NCI-H1694 (cell line): Measurements from ENCODE around the gene SPRR1A.

Experiments
- DNase-seq: peaks from one replicate; lab custom pipeline; 2025; lab: John Stamatoyannopoulos, UW

The SPRR1A gene, protein sequence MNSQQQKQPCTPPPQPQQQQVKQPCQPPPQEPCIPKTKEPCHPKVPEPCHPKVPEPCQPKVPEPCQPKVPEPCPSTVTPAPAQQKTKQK

DNA sequence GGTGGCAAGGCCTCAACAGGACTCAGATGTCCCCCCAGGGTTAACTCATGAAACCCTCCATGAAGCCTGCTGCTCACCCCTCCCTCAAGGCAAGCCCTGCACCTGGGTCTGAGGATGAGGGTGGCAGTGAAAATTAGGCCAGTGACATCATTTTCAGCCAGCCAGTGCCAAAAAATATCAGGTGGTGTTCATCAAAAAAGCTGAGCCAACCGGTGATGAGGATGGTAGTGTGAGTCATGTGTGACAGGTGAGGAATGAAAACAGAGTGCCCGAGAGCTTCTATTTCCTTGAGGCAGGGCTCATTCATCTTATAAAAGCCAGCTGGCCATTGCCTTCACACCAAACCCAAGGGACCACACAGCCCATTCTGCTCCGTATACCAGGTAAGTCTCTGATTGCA is at the start of gene SPRR1A:
SPRR1A (plus strand) TSS at position 339 of the 400 bp plus-strand sequence. CDS start 1,150 bp downstream, outside the sequence.
- DNase-seq = no peak

DNA sequence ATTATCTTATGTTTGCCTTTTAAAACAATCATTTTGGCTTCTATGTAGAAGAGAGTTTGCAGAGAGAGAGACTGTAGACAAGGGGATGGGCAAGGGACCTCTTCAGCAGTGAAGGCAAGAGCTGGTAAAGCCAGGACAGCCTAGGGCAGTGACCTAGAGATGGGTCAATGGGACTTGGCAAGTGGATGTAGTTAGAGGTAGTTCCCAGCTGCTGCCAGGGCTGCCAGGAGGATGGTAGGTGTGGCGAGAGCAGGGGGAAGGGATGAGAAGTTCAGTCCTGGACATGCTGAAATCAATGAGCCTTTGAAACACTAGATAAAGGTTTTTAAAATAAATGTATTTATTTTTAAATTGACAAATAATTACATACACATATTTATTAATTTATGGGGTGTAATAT is 43.3 kb upstream of the SPRR1A start:
- DNase-seq = no peak

GRCh38 chr1:152941037-152941711 is 42.7 kb upstream of the SPRR1A start:
- no peak for DNase-seq

- no peak for DNase-seq
Measured at GRCh38 chr1:152942161-152942560, 41.7 kb upstream of the SPRR1A start.

- no peak for DNase-seq
Measured at GRCh38 chr1:152946248-152946647, 37.6 kb upstream of the SPRR1A start.

DNA sequence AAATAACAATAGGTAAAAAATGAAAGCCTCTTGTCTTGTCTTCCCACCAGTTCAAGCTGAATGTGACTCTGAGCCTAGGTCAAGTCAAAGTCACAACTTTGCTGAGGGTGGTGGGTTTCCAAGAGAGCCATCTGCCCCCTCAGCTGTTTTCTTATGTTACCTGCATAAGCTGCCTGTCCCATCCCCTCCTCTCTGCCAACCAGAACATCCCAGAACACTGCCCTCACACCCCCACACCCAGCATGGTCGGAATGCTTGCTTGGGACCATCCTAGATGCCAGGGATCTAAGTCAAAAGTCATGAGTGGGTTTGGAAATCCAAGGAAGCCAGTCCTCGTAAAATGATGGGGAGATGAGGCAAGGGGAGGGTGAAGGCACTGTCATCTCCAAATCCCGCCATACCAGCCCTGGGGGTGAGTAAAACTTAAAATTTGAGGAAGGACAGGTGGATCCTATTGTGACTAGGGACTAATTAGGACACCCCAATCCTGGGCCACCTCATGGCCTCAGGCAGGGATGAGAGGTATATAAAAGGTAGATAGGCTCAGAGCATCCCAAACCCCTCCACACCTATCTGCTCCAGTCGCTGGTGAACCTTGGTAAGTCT is 37.1 kb upstream of the SPRR1A start, which contains the start of gene SPRR5:
SPRR5 (plus strand) TSS at position 556 of the 606 bp plus-strand sequence. CDS start 1,349 bp downstream, outside the sequence.
- no peak for DNase-seq

DNA sequence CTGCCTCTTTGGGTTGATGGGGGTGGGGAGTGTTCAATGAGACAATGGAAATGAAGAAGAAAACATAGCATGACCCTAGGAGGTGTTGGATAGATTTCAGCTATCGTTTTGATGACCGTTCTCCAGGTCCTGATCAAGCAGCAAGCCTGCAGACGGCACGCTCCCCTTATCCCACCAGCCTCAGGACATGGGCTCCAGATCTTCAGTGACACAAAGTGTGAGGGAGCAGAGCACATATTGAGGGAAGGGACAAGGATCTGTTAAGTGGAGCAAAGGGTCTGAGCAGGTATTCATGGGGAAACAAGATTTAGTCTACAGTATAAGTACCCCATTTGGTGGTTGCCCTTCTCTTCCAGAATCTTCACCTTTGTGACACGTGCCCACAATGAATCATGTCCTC is 32.2 kb upstream of the SPRR1A start:
- no peak for DNase-seq

DNA sequence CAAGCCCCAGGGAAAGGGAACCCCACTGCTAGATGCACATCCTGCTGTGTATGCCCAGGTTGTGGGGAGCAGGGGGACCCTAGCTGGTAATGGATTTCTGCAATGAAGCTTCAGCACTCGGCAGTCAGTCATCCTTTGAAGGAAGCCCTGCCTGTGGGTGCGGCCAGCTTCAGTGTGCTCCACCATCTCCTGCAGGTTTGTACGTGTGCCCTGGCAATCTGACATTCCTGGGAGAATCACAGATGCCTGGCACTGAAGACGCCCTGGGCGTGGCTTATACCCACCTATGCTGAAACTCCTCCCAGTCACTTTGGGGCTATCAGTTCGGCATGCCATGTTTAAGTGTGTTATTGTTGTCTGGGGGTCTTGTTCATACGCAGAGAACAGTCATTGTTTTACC is 30.1 kb upstream of the SPRR1A start:
- no peak for DNase-seq

DNA sequence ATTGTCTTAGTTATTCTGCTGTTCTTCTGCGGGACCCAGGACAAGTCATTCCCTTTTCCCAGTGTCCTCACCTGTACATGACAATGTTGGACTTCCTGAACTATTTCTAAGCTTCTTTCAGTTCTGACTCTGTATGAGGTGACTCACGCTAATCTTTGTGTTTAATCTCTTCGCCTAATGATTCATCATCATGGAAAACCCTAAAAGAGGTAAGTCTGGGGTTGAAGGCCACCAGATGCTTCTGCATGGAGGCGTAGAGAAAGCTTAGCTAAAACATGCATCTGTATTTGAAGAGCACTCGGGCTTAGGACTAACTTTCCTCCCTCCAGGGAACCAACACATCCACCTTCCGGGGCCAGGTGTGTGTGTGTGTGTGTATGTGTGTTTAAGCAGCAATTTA is 29.4 kb upstream of the SPRR1A start:
- DNase-seq = no peak

- DNase-seq = no peak
Measured at GRCh38 chr1:152957561-152957960, 26.3 kb upstream of the SPRR1A start.

DNA sequence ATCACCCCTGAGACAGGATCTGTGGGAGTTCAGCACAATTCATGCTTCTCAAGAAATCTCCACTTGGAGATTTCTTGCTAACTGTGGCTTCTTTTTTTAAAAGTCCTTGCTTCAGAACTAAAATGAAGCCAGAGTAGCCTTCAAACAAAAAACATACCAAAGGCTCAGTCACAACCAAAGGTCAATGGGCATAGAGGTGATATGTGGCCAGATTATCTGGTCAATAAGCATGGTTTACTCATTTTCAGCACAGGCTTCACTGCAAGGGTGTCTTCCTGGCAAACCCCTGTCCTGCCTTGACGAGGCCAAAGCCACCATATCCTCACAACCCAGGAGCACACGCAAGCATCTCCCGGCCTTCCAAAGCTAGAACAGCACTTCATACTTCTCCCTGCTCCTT is 24.6 kb upstream of the SPRR1A start:
- DNase-seq = no peak

DNA sequence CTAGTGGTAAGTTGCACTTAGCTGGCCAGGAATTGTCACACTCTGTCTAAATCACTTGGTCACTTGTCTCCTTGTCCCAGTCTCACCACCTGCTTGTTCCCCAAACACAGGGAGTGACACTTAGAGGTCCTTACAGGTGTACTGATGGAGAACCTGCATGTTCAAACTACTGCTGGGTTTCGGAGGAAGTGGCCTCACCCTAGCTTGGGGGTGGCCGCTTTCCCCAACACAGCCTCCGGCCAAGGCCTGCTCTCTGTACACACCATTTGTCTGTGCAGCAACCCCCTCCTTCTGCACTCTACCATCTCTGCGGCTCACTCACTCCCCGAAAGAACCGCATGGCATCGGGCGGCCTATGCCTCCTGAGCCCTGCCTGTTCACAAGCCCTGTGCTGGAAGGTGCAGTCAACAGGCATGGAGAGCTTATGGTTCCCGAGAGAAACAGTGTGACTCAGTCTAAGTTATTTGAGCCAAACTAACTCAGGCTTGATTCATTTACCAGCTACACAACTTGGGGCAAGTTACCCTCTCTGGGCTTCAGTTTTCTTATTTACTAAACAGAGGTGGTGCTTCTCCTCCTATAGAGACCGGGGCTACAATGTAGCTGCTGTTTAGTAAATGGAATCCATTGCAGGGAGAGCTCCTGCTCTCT is 24.0 kb upstream of the SPRR1A start:
- DNase-seq = no peak

DNA sequence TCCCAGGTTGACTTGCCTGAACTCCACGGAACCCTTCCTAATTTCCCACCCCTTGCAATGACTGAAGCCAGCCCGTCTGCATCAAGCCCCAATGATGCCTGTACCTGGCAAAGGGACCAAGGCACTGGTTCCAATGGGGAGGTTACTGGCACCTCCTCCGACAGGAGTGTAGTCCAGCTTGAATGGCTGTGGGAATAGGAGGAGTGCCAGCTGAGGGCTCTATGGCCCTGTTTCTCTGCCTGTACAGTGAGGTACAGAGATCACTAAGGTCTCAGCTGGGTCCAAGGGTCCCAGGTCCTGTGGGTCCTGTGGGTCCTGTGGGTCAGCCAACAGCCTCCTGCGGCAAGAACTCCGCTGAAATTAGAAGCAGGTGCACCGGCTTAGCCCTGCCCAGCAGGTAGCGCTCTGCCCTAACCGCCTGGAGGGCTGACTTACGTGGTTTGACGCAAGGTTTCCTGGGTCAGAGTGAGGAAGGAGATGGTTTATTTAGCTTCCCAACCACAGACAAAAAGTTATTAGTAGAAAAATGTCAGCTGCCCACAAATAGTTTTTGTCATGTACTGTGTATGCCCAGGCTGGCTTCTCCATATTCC is 23.3 kb upstream of the SPRR1A start:
- DNase-seq = no peak

DNA sequence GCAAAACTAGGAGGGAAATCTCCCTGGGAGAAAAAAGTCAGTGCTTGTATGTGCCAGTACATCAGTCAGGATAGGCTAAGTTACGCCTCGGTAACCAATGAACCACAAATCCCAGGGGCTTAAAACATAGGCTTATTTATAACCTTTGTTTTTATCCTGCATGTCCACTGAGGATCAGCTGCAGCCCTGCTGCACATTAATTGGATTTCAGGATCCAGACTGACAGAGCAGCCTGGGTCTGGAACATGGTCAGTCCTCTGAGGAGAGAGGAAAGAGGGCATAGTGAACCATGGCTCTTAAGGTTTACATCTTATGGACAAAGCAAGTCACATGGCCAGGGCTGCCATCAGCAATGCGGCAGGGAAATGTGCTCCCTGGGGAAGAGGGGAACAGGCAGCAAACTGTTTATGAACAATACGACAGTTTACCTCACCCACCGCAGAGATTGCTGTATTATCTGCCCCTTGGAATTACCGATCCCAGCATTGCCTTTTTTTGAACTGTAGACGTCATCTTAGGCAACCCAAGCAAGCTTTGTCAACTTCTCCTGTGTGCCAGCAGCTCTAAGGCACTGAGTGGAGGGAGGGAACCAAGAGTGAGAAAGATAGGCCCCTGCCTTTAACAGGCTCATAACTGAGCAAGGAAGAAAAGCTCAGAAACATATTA is 22.5 kb upstream of the SPRR1A start:
- no peak for DNase-seq

DNA sequence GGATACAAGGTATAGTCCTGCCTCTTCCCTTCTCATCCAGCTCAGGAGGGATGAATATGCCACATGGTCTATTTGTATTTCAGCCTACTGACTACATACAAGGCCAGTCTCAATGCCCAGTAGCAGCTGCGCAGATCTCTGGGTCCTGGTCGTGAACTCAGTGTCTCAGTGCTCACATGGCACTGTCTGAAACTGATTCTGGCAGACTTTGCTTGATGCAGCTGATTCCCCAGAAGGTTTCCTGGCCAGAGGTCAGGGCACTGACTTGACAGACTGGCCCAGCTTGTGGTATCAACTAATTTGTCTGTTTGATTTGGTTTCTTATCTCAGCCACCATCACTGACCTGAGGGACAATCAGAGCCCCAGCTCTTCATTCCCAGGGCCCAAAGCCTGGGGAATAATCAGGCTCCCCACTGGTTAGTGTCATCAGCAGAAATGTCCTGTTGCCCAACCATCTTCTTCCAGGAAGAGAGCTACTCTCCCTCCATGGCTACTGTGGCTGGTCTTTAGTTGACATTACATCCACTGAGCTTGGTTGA is 20.9 kb upstream of the SPRR1A start:
- no peak for DNase-seq

- DNase-seq = no peak
Measured at GRCh38 chr1:152964536-152964935, 19.3 kb upstream of the SPRR1A start.

DNA sequence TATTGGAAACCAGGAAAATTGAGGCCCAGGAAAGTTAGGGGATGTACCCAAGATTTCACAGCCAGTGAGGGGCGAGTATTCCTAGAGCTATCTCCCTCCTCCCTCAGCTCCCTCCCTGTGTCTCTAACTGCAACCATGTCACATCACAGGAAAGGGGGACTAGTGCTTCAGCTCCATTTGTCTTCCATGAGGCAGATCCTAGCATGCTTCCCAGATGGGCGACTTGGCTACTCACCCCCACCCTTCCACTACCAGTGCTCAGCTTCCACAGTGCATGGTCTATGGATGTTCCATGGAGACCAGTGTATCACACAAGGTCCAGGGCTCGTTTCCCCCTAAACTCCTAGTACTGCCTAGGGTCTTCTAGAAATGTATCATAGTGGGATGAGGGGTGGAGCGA is 18.0 kb upstream of the SPRR1A start:
- no peak for DNase-seq

DNA sequence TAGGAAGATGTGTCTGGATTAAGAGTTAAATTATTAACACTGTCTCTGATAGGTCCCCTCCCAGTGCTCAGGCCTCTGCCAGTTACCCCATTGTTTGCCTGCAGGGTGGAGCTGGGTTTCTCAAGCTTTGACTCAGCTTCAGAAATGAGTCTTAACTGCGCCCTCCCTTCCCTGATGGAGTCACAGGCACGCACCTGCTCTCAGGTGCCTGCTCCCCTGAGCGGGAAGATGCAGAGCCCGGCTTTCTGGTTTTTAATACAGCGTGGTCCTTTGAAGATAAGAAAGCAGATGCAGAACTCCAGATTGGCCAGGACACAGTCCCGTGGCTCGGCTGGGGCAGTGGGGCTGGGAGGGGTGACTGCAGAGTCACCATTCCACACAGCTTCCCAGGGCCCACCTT is 16.7 kb upstream of the SPRR1A start:
- no peak for DNase-seq

DNA sequence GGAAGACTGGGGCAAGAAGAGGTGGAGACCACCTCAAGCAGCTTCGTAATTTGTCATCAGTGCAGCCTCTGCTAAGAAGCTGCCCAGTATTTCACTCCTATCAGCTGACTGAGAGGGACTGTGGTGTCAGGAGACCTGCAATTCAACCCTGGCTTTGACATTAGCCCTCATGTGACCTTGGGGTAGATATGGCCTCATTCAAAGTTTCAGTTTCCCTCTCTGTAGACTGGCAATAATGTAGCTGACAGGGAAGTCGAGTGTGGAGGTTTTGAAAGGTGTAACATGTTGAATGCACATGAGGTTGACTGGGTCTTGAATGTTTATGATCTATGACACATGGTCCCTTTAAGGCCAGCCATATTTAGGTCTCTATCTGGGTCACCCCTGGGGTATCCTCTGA is 15.6 kb upstream of the SPRR1A start:
- DNase-seq = no peak

DNA sequence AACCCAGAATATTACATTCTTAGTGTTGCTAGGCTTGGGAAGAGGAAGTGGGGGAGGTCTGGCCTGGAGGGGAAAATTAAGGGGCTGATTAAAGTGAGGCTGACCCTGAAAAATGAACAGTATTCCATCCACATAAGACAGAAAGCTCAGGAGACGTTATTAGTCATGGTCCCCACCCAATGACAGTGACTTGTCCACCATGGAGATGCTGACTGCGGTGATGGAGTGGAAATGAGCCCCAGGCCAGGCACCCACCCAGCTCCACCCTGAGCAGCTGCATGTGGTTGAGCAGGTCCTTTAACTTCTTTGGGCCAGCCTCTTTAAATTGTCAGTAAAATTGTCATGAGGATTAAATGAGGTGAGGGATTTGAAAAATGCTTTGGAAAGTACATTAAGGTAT is 14.8 kb upstream of the SPRR1A start:
- DNase-seq = no peak

DNA sequence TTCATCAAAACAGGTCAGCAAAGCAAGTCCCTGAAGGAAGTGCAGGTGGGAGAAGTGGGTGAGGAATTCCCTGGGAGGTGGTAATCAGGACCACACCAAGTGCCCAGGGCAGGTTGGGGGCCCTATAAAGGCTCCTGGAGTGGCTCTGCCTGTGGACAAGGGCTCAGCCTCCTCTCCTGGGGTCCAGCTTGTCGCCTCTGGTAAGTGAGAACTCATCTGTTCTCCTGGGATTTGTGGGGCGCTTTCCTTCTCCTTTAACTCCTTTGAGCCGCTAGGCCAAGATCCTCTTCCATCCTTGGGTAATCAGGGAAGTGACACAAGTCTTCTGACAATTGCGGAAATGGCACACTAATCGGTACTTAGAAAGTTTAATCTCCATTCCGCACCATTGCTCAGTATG is 13.4 kb upstream of the SPRR1A start, which contains the start of gene SPRR4:
SPRR4 (plus strand) TSS at position 154 of the 400 bp plus-strand sequence. CDS start 1,243 bp downstream, outside the sequence.
- no peak for DNase-seq
